DND-41 (cell line): Measurements from ENCODE around the gene C19orf33.

Source experiments
- EZH2 ChIP-seq: IDR thresholded peaks from 3 replicates; pipeline ENCODE4 v1.6.1; 2012; ENCODE audit warnings: borderline replicate concordance, low read depth, mild to moderate bottlenecking, moderate library complexity, low read length, inconsistent platforms; ENCODE audit not compliant: severe bottlenecking
- TF ChIP-seq, protein P1 (sequence below): IDR thresholded peaks from 2 replicates; pipeline ENCODE4 v1.5.1; 2012; ENCODE audit warnings: borderline replicate concordance, low read length, moderate library complexity, mild to moderate bottlenecking; ENCODE audit not compliant: poor library complexity, severe bottlenecking; ENCODE audit errors: extremely low read depth

GRCh38 chr19:38306236-38306635 lies 2.2 kb downstream of the C19orf33 start:
- TF ChIP-seq, protein P1, sequence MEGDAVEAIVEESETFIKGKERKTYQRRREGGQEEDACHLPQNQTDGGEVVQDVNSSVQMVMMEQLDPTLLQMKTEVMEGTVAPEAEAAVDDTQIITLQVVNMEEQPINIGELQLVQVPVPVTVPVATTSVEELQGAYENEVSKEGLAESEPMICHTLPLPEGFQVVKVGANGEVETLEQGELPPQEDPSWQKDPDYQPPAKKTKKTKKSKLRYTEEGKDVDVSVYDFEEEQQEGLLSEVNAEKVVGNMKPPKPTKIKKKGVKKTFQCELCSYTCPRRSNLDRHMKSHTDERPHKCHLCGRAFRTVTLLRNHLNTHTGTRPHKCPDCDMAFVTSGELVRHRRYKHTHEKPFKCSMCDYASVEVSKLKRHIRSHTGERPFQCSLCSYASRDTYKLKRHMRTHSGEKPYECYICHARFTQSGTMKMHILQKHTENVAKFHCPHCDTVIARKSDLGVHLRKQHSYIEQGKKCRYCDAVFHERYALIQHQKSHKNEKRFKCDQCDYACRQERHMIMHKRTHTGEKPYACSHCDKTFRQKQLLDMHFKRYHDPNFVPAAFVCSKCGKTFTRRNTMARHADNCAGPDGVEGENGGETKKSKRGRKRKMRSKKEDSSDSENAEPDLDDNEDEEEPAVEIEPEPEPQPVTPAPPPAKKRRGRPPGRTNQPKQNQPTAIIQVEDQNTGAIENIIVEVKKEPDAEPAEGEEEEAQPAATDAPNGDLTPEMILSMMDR, result no peak
- TF ChIP-seq EZH2, result no peak
